ENCODE data around the gene VSIG10L.

- TF ChIP-seq CTCF (IDR thresholded peaks at IDR 0.05; ENCODE audit: insufficient read depth, low read depth, low read length) (no peak), EZH2 (IDR thresholded peaks at IDR 0.05; ENCODE audit: insufficient read depth, low read length) (no peak)
These were observed 30.9 kb upstream of the VSIG10L start, which contains the start of gene NKG7 for GRCh38 chr19:51372649-51373504.

All from astrocyte (in vitro differentiated cells and primary cell).